CD4-positive, alpha-beta T cell (primary cell): ENCODE results near the gene TAGLN2. TPM values are rescaled to one million over a fixed set of nuclear protein-coding genes. Genes with fewer than 3 reads are reported as not detected.

Source experiments
- ATAC-seq: fragments of 200-7000 bp; cut with Tn5 transposase; one replicate; pipeline ENCODE4 v1.10.0; 2022; ENCODE audit warnings: mild to moderate bottlenecking; ENCODE audit not compliant: poor library complexity
- CTCF ChIA-PET: fragments of 350-600 bp; sonication (Branson Sonifier 250); formaldehyde crosslinking; loops from one replicate; lab custom pipeline; 2021; ENCODE audit warnings: antibody characterized with exemption, inconsistent platforms; lab: Charles Lee
- POLR2A ChIA-PET: fragments of 350-600 bp; sonication (Branson Sonifier 250); formaldehyde crosslinking; loops from one replicate; lab custom pipeline; 2021; ENCODE audit warnings: antibody characterized with exemption, inconsistent platforms; lab: Charles Lee
- DNase-seq, 14 experiments: peaks; one replicate each; pipeline ENCODE4 v3.0.0-alpha.2; 2013 to 2020; ENCODE audit warnings: mixed read lengths in 2 of 14
- H3K27ac ChIP-seq, 2 donors: one replicate each; pipeline versions ENCODE4 v1.5.1 to v1.7.0; 2013; ENCODE audit warnings: low read length in 2 of 2, low read depth in 1 of 2, mild to moderate bottlenecking in 1 of 2
- H3K27me3 ChIP-seq, 2 experiments: 1 replicate in 1 of 2; 2 replicates in 1 of 2; pipeline versions ENCODE4 v1.6.1 to v1.7.0; 2013; ENCODE audit warnings: low read length in 2 of 2, control low read depth in 1 of 2, mild to moderate bottlenecking in 1 of 2, moderate library complexity in 1 of 2; ENCODE audit not compliant: insufficient read depth in 2 of 2, control insufficient read depth in 1 of 2
- H3K36me3 ChIP-seq: one replicate; pipeline ENCODE4 v1.6.1; 2013; ENCODE audit warnings: low read length, control low read depth; ENCODE audit not compliant: insufficient read depth
- H3K4me1 ChIP-seq: one replicate; pipeline ENCODE4 v1.6.1; 2013; ENCODE audit warnings: low read length, control low read depth; ENCODE audit not compliant: insufficient read depth
- H3K4me3 ChIP-seq: one replicate; pipeline ENCODE4 v1.5.1; 2013; ENCODE audit warnings: mild to moderate bottlenecking, low read length, moderate library complexity
- H3K9me3 ChIP-seq, 2 experiments: 1 replicate in 1 of 2; 2 replicates in 1 of 2; pipeline versions ENCODE4 v1.6.1 to v1.7.0; 2013; ENCODE audit warnings: low read length in 2 of 2, mild to moderate bottlenecking in 2 of 2, control low read depth in 1 of 2, moderate library complexity in 1 of 2; ENCODE audit not compliant: control insufficient read depth in 1 of 2, insufficient read depth in 1 of 2
- H3K27ac Mint-ChIP-seq: one replicate; pipeline ENCODE4 v1.8.0; 2020; ENCODE audit warnings: mixed read lengths
- H3K27me3 Mint-ChIP-seq: one replicate; pipeline ENCODE4 v1.8.0; 2021; ENCODE audit warnings: mixed read lengths
- H3K36me3 Mint-ChIP-seq: one replicate; pipeline ENCODE4 v1.8.0; 2021; ENCODE audit warnings: low read depth, mixed read lengths
- H3K4me1 Mint-ChIP-seq: one replicate; pipeline ENCODE4 v1.8.0; 2021; ENCODE audit warnings: low read depth, mixed read lengths
- H3K4me3 Mint-ChIP-seq: one replicate; pipeline ENCODE4 v1.8.0; 2020; ENCODE audit warnings: mild to moderate bottlenecking, mixed read lengths
- H3K9me3 Mint-ChIP-seq: one replicate; pipeline ENCODE4 v1.8.0; 2020; ENCODE audit warnings: mixed read lengths
- CTCF ChIP-seq: fragments of 200-600 bp; IDR thresholded peaks from one replicate; pipeline ENCODE4 v1.8.0; 2022; ENCODE audit warnings: antibody characterized with exemption, mild to moderate bottlenecking
- intact Hi-C, 2 experiments: fragments of 100-400 bp; cut with DNase I in 1 of 2; cut with micrococcal nuclease in 1 of 2; formaldehyde crosslinking; loops; one replicate each; pipeline versions ENCODE4 v1.15.1 to v1.9.0; 2023 to 2025; cut with DNase I, micrococcal nuclease
- total RNA-seq, 174 experiments: library from RNA in 2 of 174; stranded (reverse) in 2 of 174; gene quantifications; one replicate each; pipeline ENCODE4 v1.2.3 and lab custom pipeline; 2021 to 2026

The TAGLN2 gene
- total RNA-seq, 2 experiments from 2014 or later, result 301 to 311 TPM

- no peak overlapping the region for H3K4me3 ChIP-seq
- CTCF ChIA-PET, result interaction anchor here (1.4 kb wide), 1 partner anchor 9 kb away, joined by 4 read pairs; no protein-coding TSS in a partner anchor
- H3K27me3 ChIP-seq, result no peaks in the 10 kb centered on the region
- H3K27ac ChIP-seq, result no peak overlapping the region
- no peak for ATAC-seq
- H3K4me3 Mint-ChIP-seq, result peak overlapping the region; percentile 25
- no peaks in the 10 kb centered on the region for H3K9me3 Mint-ChIP-seq
- peak in 1 of 14 experiments; percentile 13 for DNase-seq
- no peaks in the 10 kb centered on the region for H3K9me3 ChIP-seq
- intact Hi-C loops, result no loop called here
- H3K4me1 ChIP-seq, result peaks cover 72% of the 10 kb centered on the region
- POLR2A ChIA-PET, result interaction anchor here (0.5 to 1.5 kb wide), 2 partner anchors 9 to 1615 kb away, joined by 3 to 11 read pairs; partner anchors contain the start of gene TAGLN2
- peaks cover 61% of the 10 kb centered on the region for H3K36me3 Mint-ChIP-seq
- H3K4me1 Mint-ChIP-seq, result peaks cover 73% of the 10 kb centered on the region
- no peak for TF ChIP-seq CTCF
- peaks cover 49% of the 10 kb centered on the region for H3K36me3 ChIP-seq
- peak overlapping the region; percentile 45 for H3K27ac Mint-ChIP-seq
- no peaks in the 10 kb centered on the region for H3K27me3 Mint-ChIP-seq
Measured at GRCh38 chr1:159916242-159917051, 8.9 kb downstream of the TAGLN2 start.

GRCh38 chr1:159915571-159916241, 9.6 kb downstream of the TAGLN2 start:
- Mint-ChIP-seq H3K36me3 (peaks cover 53% of the 10 kb centered on the region), H3K27ac (peak overlapping the region; percentile 45), H3K27me3 (no peaks in the 10 kb centered on the region), H3K4me1 (peaks cover 73% of the 10 kb centered on the region), H3K4me3 (peak overlapping the region; percentile 25), H3K9me3 (no peaks in the 10 kb centered on the region)
- no peaks in the 10 kb centered on the region for H3K27me3 ChIP-seq
- DNase-seq (peak in 1 of 14 experiments; percentile 22), ATAC-seq (no peak)
- H3K36me3 ChIP-seq, result peaks cover 41% of the 10 kb centered on the region
- ChIA-PET POLR2A (interaction anchor here (1.1 to 1.5 kb wide), 2 partner anchors 8 to 10 kb away, joined by 4 to 11 read pairs; partner anchors contain the start of gene TAGLN2), CTCF (interaction anchor here (1.4 kb wide), 1 partner anchor 8 kb away, joined by 4 read pairs; no protein-coding TSS in a partner anchor)
- H3K27ac ChIP-seq, result peak overlapping the region in 1 of 2 donors; percentile 12
- no peak for TF ChIP-seq CTCF
- intact Hi-C loops, result no loop called here
- peaks cover 72% of the 10 kb centered on the region for H3K4me1 ChIP-seq
- no peaks in the 10 kb centered on the region for H3K9me3 ChIP-seq
- H3K4me3 ChIP-seq, result no peak overlapping the region

- Histone ChIP-seq H3K4me1 (peaks cover 72% of the 10 kb centered on the region), H3K36me3 (peaks cover 29% of the 10 kb centered on the region), H3K27ac (no peak overlapping the region), H3K27me3 (no peaks in the 10 kb centered on the region), H3K9me3 (no peaks in the 10 kb centered on the region), H3K4me3 (no peak overlapping the region)
- no peak for TF ChIP-seq CTCF
- Mint-ChIP-seq H3K9me3 (no peaks in the 10 kb centered on the region), H3K27ac (peak overlapping the region; percentile 89), H3K4me3 (no peak overlapping the region), H3K27me3 (no peaks in the 10 kb centered on the region), H3K36me3 (peaks cover 40% of the 10 kb centered on the region), H3K4me1 (peaks cover 80% of the 10 kb centered on the region)
- ChIA-PET POLR2A (no interaction called here), CTCF (interaction anchor here (1.4 kb wide), 1 partner anchor 7 kb away, joined by 4 read pairs; no protein-coding TSS in a partner anchor)
- intact Hi-C loops, result no loop called here
- peak in 1 of 14 experiments; percentile 16 for DNase-seq
- no peak for ATAC-seq
Measured at GRCh38 chr1:159914252-159915018, 10.9 kb downstream of the TAGLN2 start.
